ENCODE data around the gene NELL1.
A peak's percentile ranks its signal among the peaks of the same experiment; 100 is the strongest.

Gene NELL1

DNA sequence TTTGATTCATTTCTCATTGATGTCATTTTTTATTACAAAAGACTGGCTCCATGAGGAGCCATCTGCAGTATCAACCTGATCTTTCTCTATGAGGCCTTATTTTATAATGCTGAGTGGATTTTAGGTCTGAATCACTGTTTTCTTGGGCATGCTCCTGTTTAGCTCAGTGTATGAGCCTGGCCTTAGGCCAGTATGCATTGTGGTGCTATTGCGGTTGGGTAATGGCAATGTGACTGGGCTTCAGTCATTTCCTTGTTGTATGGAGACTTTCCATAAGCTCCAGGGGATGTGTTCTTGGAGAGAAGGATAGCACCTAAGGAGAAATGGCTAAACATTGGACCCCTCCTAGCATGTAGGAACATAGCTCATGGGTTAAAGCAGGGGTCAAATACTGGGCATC is 293.2 kb downstream of the NELL1 start:
- DNase-seq = no peak
- Histone ChIP-seq H3K27me3 (no peaks in the 10 kb centered on the region), H3K4me1 (peaks cover 0 to 13% (median 0%) of the 10 kb centered on the region in 4 donors), H3K36me3 (no peaks in the 10 kb centered on the region), H3K4me3 (no peak overlapping the region), H3K27ac (no peak overlapping the region), H3K9me3 (no peaks in the 10 kb centered on the region)
- TF ChIP-seq, protein P1, sequence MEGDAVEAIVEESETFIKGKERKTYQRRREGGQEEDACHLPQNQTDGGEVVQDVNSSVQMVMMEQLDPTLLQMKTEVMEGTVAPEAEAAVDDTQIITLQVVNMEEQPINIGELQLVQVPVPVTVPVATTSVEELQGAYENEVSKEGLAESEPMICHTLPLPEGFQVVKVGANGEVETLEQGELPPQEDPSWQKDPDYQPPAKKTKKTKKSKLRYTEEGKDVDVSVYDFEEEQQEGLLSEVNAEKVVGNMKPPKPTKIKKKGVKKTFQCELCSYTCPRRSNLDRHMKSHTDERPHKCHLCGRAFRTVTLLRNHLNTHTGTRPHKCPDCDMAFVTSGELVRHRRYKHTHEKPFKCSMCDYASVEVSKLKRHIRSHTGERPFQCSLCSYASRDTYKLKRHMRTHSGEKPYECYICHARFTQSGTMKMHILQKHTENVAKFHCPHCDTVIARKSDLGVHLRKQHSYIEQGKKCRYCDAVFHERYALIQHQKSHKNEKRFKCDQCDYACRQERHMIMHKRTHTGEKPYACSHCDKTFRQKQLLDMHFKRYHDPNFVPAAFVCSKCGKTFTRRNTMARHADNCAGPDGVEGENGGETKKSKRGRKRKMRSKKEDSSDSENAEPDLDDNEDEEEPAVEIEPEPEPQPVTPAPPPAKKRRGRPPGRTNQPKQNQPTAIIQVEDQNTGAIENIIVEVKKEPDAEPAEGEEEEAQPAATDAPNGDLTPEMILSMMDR (IDR thresholded peaks at IDR 0.05) = no peak
- intact Hi-C loops (cut with DNase I; ENCODE audit: low total_unique reads) = no loop called here

DNA sequence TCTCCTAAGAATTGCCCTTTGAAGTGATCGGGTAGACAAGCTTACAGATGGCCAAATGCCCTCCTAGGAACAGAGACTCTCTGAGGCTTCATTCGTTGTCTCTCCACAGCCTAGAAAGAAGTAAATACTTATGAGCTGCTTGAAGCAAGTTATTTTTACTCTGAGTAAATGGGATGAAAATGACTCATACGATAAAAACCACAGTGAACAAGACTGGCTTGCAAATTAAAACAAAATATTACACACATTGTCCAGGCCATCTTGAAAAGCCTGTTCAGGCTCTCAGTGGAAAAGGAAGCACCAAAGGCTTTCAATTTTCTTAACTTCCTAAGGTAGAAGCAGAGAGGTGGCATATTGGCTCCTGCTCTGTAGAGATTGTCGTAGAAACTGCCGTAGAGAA is 294.2 kb downstream of the NELL1 start:
- TF ChIP-seq, protein P1 (IDR thresholded peaks at IDR 0.05) = no peak
- H3K27me3 ChIP-seq = no peaks in the 10 kb centered on the region
- H3K4me1 ChIP-seq = peaks cover 0 to 13% (median 0%) of the 10 kb centered on the region in 4 donors
- no peak for DNase-seq
- no peaks in the 10 kb centered on the region for H3K36me3 ChIP-seq
- no peak overlapping the region for H3K4me3 ChIP-seq
- no peak overlapping the region for H3K27ac ChIP-seq
- H3K9me3 ChIP-seq = no peaks in the 10 kb centered on the region
- intact Hi-C loops (cut with DNase I; ENCODE audit: low total_unique reads) = no loop called here

- H3K4me1 ChIP-seq = peaks cover 0 to 13% (median 0%) of the 10 kb centered on the region in 4 donors
- H3K9me3 ChIP-seq = no peaks in the 10 kb centered on the region
- H3K36me3 ChIP-seq = no peaks in the 10 kb centered on the region
- no peak overlapping the region for H3K4me3 ChIP-seq
- DNase-seq = no peak
- peak overlapping the region in 1 of 2 donors; percentile 28 for H3K27ac ChIP-seq
- intact Hi-C loops (cut with DNase I; ENCODE audit: low total_unique reads) = no loop called here
- TF ChIP-seq, protein P1 (IDR thresholded peaks at IDR 0.05) = no peak
- H3K27me3 ChIP-seq = no peaks in the 10 kb centered on the region
Observed at GRCh38 chr11:20964985-20965384, 295.6 kb downstream of the NELL1 start.

DNA sequence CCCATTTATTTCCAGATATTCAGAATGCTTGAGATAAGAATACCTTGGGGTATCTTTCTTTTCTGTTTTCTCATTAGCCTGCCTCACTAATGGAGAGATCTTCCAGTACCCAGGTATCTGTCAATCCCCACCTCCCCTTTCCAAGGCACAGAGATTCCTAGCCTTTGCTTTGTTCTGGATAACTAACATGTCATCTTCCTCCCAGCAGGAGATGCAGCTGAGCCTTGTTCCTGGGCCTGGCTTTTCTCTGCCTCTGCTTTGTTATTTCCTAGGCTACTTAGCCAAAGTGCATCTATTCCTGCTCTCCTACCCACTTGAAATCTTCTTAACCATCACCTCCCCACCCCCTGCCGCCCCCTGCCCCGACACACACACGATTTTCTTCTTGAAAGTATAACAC is 297.1 kb downstream of the NELL1 start:
- Histone ChIP-seq H3K9me3 (no peaks in the 10 kb centered on the region), H3K36me3 (no peaks in the 10 kb centered on the region), H3K4me1 (peaks cover 0 to 13% (median 0%) of the 10 kb centered on the region in 4 donors), H3K27me3 (no peaks in the 10 kb centered on the region), H3K27ac (no peak overlapping the region), H3K4me3 (no peak overlapping the region)
- DNase-seq = no peak
- TF ChIP-seq, protein P1 (IDR thresholded peaks at IDR 0.05) = no peak
- intact Hi-C loops (cut with DNase I; ENCODE audit: low total_unique reads) = no loop called here

DNA sequence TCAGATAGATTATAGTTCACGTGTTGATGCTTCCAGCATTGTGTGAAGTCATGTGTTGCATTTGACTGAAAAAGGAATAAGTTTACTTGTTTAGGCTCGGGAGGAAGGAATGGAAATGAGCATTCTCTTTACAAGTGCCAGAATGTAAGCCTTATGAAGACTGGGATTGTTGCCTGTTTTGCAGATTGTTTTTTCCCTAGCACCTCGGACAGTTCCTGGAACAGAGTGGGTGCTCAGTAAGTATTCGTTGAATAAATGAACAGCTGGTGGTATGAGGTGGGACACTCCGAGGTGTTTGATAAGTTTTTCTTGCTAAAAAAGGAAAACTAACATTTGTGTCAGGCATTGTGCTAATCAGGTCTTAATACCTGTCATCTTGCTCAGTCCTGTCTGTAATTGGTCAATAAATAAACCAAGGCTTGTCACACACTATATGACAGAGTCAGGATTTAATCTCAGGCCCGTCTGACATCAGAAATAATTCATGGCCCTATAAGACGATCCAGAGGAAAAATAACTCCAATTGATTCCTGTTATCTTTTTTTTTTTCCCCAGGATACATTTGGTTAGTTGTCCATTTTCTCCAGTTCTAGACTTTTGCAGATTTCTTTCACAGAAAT is 304.7 kb downstream of the NELL1 start:
- TF ChIP-seq, protein P1 (IDR thresholded peaks at IDR 0.05) = no peak
- no peaks in the 10 kb centered on the region for H3K27me3 ChIP-seq
- H3K36me3 ChIP-seq = no peaks in the 10 kb centered on the region
- no peaks in the 10 kb centered on the region for H3K4me1 ChIP-seq
- no peaks in the 10 kb centered on the region for H3K9me3 ChIP-seq
- DNase-seq = no peak
- intact Hi-C loops (cut with DNase I; ENCODE audit: low total_unique reads) = no loop called here
- no peak overlapping the region for H3K27ac ChIP-seq
- no peak overlapping the region for H3K4me3 ChIP-seq

DNA sequence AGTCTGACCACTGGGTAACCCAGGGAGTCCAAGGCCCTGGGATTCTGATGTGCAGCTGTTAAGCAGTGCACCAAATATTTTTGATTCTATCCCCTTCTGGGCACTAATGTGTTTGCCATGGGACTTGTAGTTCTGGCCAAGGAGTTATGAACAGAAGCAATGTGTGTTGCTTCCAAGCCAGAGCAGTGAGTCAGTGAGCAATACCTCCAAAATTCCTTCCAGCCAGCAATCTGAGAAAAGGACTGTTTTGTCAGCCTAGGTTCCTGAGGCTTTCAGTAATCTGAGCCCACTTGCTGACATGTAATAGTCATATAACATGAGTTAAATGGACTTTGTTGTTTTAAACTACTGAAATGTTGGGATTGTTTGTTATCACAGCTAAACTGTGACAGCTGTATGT is 311.4 kb downstream of the NELL1 start:
- Histone ChIP-seq H3K27ac (no peak overlapping the region), H3K36me3 (no peaks in the 10 kb centered on the region), H3K27me3 (no peaks in the 10 kb centered on the region), H3K9me3 (no peaks in the 10 kb centered on the region), H3K4me3 (no peak overlapping the region), H3K4me1 (no peaks in the 10 kb centered on the region)
- intact Hi-C loops (cut with DNase I; ENCODE audit: low total_unique reads) = no loop called here
- DNase-seq = no peak
- TF ChIP-seq, protein P1 (IDR thresholded peaks at IDR 0.05) = no peak

Data from tibial artery (tissue), 4 donors.